Measurements from ENCODE around the gene NPLOC4.

Gene NPLOC4

GRCh38 chr17:81609541-81610311 is 27.2 kb downstream of the NPLOC4 start:
- Histone ChIP-seq H3K9ac (ENCODE audit: low read depth in 1 of 2, low read length in 2 of 2) (no peak overlapping the region), H3K36me3 (ENCODE audit: control insufficient read depth in 1 of 2, insufficient read depth in 2 of 2, low read length in 2 of 2) (peaks cover 32 to 66% of the 10 kb centered on the region in 2 donors), H3K27ac (ENCODE audit: low read depth, low read length) (no peak overlapping the region)

GRCh38 chr17:81608605-81609004 is 28.3 kb downstream of the NPLOC4 start:
- H3K4me3 ChIP-seq (ENCODE audit: low read depth in 1 of 2, low read length in 2 of 2) = no peak overlapping the region
- no peak overlapping the region for H3K27ac ChIP-seq (ENCODE audit: low read depth, low read length)
- H3K36me3 ChIP-seq (ENCODE audit: control insufficient read depth in 1 of 2, insufficient read depth in 2 of 2, low read length in 2 of 2) = peaks cover 38 to 72% of the 10 kb centered on the region in 2 donors
- H3K4me1 ChIP-seq (ENCODE audit: control insufficient read depth in 1 of 2, insufficient read depth in 2 of 2, low read length in 2 of 2) = no peaks in the 10 kb centered on the region
- no peaks in the 10 kb centered on the region for H3K27me3 ChIP-seq (ENCODE audit: control insufficient read depth in 1 of 2, insufficient read depth in 2 of 2, low read length in 2 of 2)
- no peaks in the 10 kb centered on the region for H3K9me3 ChIP-seq (ENCODE audit: control insufficient read depth in 1 of 2, low read length in 2 of 2)
- H3K9ac ChIP-seq (ENCODE audit: low read depth in 1 of 2, low read length in 2 of 2) = no peak overlapping the region

More at GRCh38 chr17:81609541-81610311, 27.2 kb downstream of the NPLOC4 start:
- H3K4me3 ChIP-seq (ENCODE audit: low read depth in 1 of 2, low read length in 2 of 2) = no peak overlapping the region
- no peaks in the 10 kb centered on the region for H3K9me3 ChIP-seq (ENCODE audit: control insufficient read depth in 1 of 2, low read length in 2 of 2)
- no peaks in the 10 kb centered on the region for H3K27me3 ChIP-seq (ENCODE audit: control insufficient read depth in 1 of 2, insufficient read depth in 2 of 2, low read length in 2 of 2)
- H3K4me1 ChIP-seq (ENCODE audit: control insufficient read depth in 1 of 2, insufficient read depth in 2 of 2, low read length in 2 of 2) = no peaks in the 10 kb centered on the region

GRCh38 chr17:81608082-81608481 is 28.8 kb downstream of the NPLOC4 start:
- H3K27ac ChIP-seq (ENCODE audit: low read depth, low read length) = no peak overlapping the region

GRCh38 chr17:81607431-81607830 is 29.5 kb downstream of the NPLOC4 start:
- Histone ChIP-seq H3K9ac (ENCODE audit: low read depth in 1 of 2, low read length in 2 of 2) (no peak overlapping the region), H3K36me3 (ENCODE audit: control insufficient read depth in 1 of 2, insufficient read depth in 2 of 2, low read length in 2 of 2) (peaks cover 31 to 71% of the 10 kb centered on the region in 2 donors), H3K4me1 (ENCODE audit: control insufficient read depth in 1 of 2, insufficient read depth in 2 of 2, low read length in 2 of 2) (no peaks in the 10 kb centered on the region), H3K27me3 (ENCODE audit: control insufficient read depth in 1 of 2, insufficient read depth in 2 of 2, low read length in 2 of 2) (no peaks in the 10 kb centered on the region), H3K4me3 (ENCODE audit: low read depth in 1 of 2, low read length in 2 of 2) (no peak overlapping the region), H3K27ac (ENCODE audit: low read depth, low read length) (no peak overlapping the region), H3K9me3 (ENCODE audit: control insufficient read depth in 1 of 2, low read length in 2 of 2) (no peaks in the 10 kb centered on the region)

More at GRCh38 chr17:81608082-81608481, 28.8 kb downstream of the NPLOC4 start:
- Histone ChIP-seq H3K9ac (ENCODE audit: low read depth in 1 of 2, low read length in 2 of 2) (no peak overlapping the region), H3K9me3 (ENCODE audit: control insufficient read depth in 1 of 2, low read length in 2 of 2) (no peaks in the 10 kb centered on the region), H3K36me3 (ENCODE audit: control insufficient read depth in 1 of 2, insufficient read depth in 2 of 2, low read length in 2 of 2) (peaks cover 35 to 71% of the 10 kb centered on the region in 2 donors), H3K27me3 (ENCODE audit: control insufficient read depth in 1 of 2, insufficient read depth in 2 of 2, low read length in 2 of 2) (no peaks in the 10 kb centered on the region), H3K4me3 (ENCODE audit: low read depth in 1 of 2, low read length in 2 of 2) (no peak overlapping the region), H3K4me1 (ENCODE audit: control insufficient read depth in 1 of 2, insufficient read depth in 2 of 2, low read length in 2 of 2) (no peaks in the 10 kb centered on the region)

GRCh38 chr17:81603846-81604610 is 32.9 kb downstream of the NPLOC4 start:
- Histone ChIP-seq H3K9ac (ENCODE audit: low read depth in 1 of 2, low read length in 2 of 2) (no peak overlapping the region), H3K4me1 (ENCODE audit: control insufficient read depth in 1 of 2, insufficient read depth in 2 of 2, low read length in 2 of 2) (no peaks in the 10 kb centered on the region), H3K9me3 (ENCODE audit: control insufficient read depth in 1 of 2, low read length in 2 of 2) (no peaks in the 10 kb centered on the region), H3K27me3 (ENCODE audit: control insufficient read depth in 1 of 2, insufficient read depth in 2 of 2, low read length in 2 of 2) (no peaks in the 10 kb centered on the region), H3K4me3 (ENCODE audit: low read depth in 1 of 2, low read length in 2 of 2) (no peak overlapping the region), H3K36me3 (ENCODE audit: control insufficient read depth in 1 of 2, insufficient read depth in 2 of 2, low read length in 2 of 2) (peaks cover 31 to 72% of the 10 kb centered on the region in 2 donors), H3K27ac (ENCODE audit: low read depth, low read length) (no peak overlapping the region)

- Histone ChIP-seq H3K27me3 (ENCODE audit: control insufficient read depth in 1 of 2, insufficient read depth in 2 of 2, low read length in 2 of 2) (no peaks in the 10 kb centered on the region), H3K9me3 (ENCODE audit: control insufficient read depth in 1 of 2, low read length in 2 of 2) (no peaks in the 10 kb centered on the region), H3K4me1 (ENCODE audit: control insufficient read depth in 1 of 2, insufficient read depth in 2 of 2, low read length in 2 of 2) (peaks cover 0 to 7% of the 10 kb centered on the region in 2 donors), H3K9ac (ENCODE audit: low read depth in 1 of 2, low read length in 2 of 2) (no peak overlapping the region), H3K4me3 (ENCODE audit: low read depth in 1 of 2, low read length in 2 of 2) (no peak overlapping the region), H3K36me3 (ENCODE audit: control insufficient read depth in 1 of 2, insufficient read depth in 2 of 2, low read length in 2 of 2) (peaks cover 30 to 65% of the 10 kb centered on the region in 2 donors), H3K27ac (ENCODE audit: low read depth, low read length) (no peak overlapping the region)
Measured at GRCh38 chr17:81601525-81602120, 35.3 kb downstream of the NPLOC4 start.

GRCh38 chr17:81599719-81600486 is 37.0 kb downstream of the NPLOC4 start:
- peaks cover 30 to 74% of the 10 kb centered on the region in 2 donors for H3K36me3 ChIP-seq (ENCODE audit: control insufficient read depth in 1 of 2, insufficient read depth in 2 of 2, low read length in 2 of 2)
- no peaks in the 10 kb centered on the region for H3K9me3 ChIP-seq (ENCODE audit: control insufficient read depth in 1 of 2, low read length in 2 of 2)
- no peak overlapping the region for H3K9ac ChIP-seq (ENCODE audit: low read depth in 1 of 2, low read length in 2 of 2)
- peaks cover 0 to 7% of the 10 kb centered on the region in 2 donors for H3K4me1 ChIP-seq (ENCODE audit: control insufficient read depth in 1 of 2, insufficient read depth in 2 of 2, low read length in 2 of 2)
- H3K27ac ChIP-seq (ENCODE audit: low read depth, low read length) = no peak overlapping the region
- H3K4me3 ChIP-seq (ENCODE audit: low read depth in 1 of 2, low read length in 2 of 2) = no peak overlapping the region
- H3K27me3 ChIP-seq (ENCODE audit: control insufficient read depth in 1 of 2, insufficient read depth in 2 of 2, low read length in 2 of 2) = no peaks in the 10 kb centered on the region

GRCh38 chr17:81593105-81593871 is 43.6 kb downstream of the NPLOC4 start:
- Histone ChIP-seq H3K4me3 (ENCODE audit: low read depth in 1 of 2, low read length in 2 of 2) (no peak overlapping the region), H3K27ac (ENCODE audit: low read depth, low read length) (no peak overlapping the region), H3K9ac (ENCODE audit: low read depth in 1 of 2, low read length in 2 of 2) (no peak overlapping the region), H3K27me3 (ENCODE audit: control insufficient read depth in 1 of 2, insufficient read depth in 2 of 2, low read length in 2 of 2) (no peaks in the 10 kb centered on the region), H3K36me3 (ENCODE audit: control insufficient read depth in 1 of 2, insufficient read depth in 2 of 2, low read length in 2 of 2) (peaks cover 26 to 79% of the 10 kb centered on the region in 2 donors), H3K4me1 (ENCODE audit: control insufficient read depth in 1 of 2, insufficient read depth in 2 of 2, low read length in 2 of 2) (peaks cover 0 to 4% of the 10 kb centered on the region in 2 donors), H3K9me3 (ENCODE audit: control insufficient read depth in 1 of 2, low read length in 2 of 2) (no peaks in the 10 kb centered on the region)

GRCh38 chr17:81591971-81592370 is 44.9 kb downstream of the NPLOC4 start:
- H3K9me3 ChIP-seq (ENCODE audit: control insufficient read depth in 1 of 2, low read length in 2 of 2) = no peaks in the 10 kb centered on the region
- no peaks in the 10 kb centered on the region for H3K27me3 ChIP-seq (ENCODE audit: control insufficient read depth in 1 of 2, insufficient read depth in 2 of 2, low read length in 2 of 2)
- H3K27ac ChIP-seq (ENCODE audit: low read depth, low read length) = no peak overlapping the region
- no peak overlapping the region for H3K9ac ChIP-seq (ENCODE audit: low read depth in 1 of 2, low read length in 2 of 2)
- no peaks in the 10 kb centered on the region for H3K4me1 ChIP-seq (ENCODE audit: control insufficient read depth in 1 of 2, insufficient read depth in 2 of 2, low read length in 2 of 2)
- H3K4me3 ChIP-seq (ENCODE audit: low read depth in 1 of 2, low read length in 2 of 2) = no peak overlapping the region
- peaks cover 23 to 81% of the 10 kb centered on the region in 2 donors for H3K36me3 ChIP-seq (ENCODE audit: control insufficient read depth in 1 of 2, insufficient read depth in 2 of 2, low read length in 2 of 2)
